Mesenchymal stem cell (in vitro differentiated cells and primary cell): Measurements from ENCODE around the gene FREM1.

ENCODE experiments used
- DNase-seq: peaks from one replicate; pipeline ENCODE4 v3.0.0-alpha.2; 2013
- H2AFZ ChIP-seq: one replicate; pipeline ENCODE4 v1.6.1; 2013; ENCODE audit warnings: low read depth, mild to moderate bottlenecking, control low read depth, inconsistent platforms, low read length, moderate library complexity
- H2AK5ac ChIP-seq: 2 replicates; pipeline ENCODE4 v1.6.1; 2013; ENCODE audit warnings: low read length, moderate library complexity, mild to moderate bottlenecking, inconsistent platforms; ENCODE audit not compliant: severe bottlenecking
- H2BK120ac ChIP-seq: one replicate; pipeline ENCODE4 v1.6.1; 2013; ENCODE audit warnings: low read depth, mild to moderate bottlenecking, inconsistent platforms, low read length, moderate library complexity
- H2BK12ac ChIP-seq, 2 experiments: one replicate each; pipeline ENCODE4 v1.6.1; 2013; ENCODE audit warnings: inconsistent platforms in 2 of 2, low read length in 2 of 2, mild to moderate bottlenecking in 2 of 2, moderate library complexity in 2 of 2, control low read depth in 1 of 2
- H2BK15ac ChIP-seq: one replicate; pipeline ENCODE4 v1.6.1; 2013; ENCODE audit warnings: mild to moderate bottlenecking, low read depth, inconsistent platforms; ENCODE audit not compliant: poor library complexity, severe bottlenecking
- H2BK5ac ChIP-seq: 2 replicates; pipeline ENCODE4 v1.6.1; 2013; ENCODE audit warnings: low read depth, mild to moderate bottlenecking, low read length, control low read depth, inconsistent platforms; ENCODE audit not compliant: poor library complexity, severe bottlenecking
- H3K14ac ChIP-seq, 2 experiments: one replicate each; pipeline ENCODE4 v1.6.1; 2013; ENCODE audit warnings: inconsistent platforms in 2 of 2, low read length in 2 of 2, control low read depth in 1 of 2, mild to moderate bottlenecking in 1 of 2, moderate library complexity in 1 of 2
- H3K18ac ChIP-seq, 2 experiments: one replicate each; pipeline ENCODE4 v1.6.1; 2013; ENCODE audit warnings: inconsistent platforms in 2 of 2, low read length in 2 of 2, control low read depth in 1 of 2, low read depth in 1 of 2, mild to moderate bottlenecking in 1 of 2
- H3K23ac ChIP-seq, 2 experiments: one replicate each; pipeline ENCODE4 v1.6.1; 2013; ENCODE audit warnings: inconsistent platforms in 2 of 2, low read length in 2 of 2, mild to moderate bottlenecking in 2 of 2, moderate library complexity in 2 of 2, control low read depth in 1 of 2
- H3K27ac ChIP-seq: 2 replicates; pipeline ENCODE4 v1.5.1; 2013; ENCODE audit warnings: mild to moderate bottlenecking, moderate library complexity, low read length, control low read depth, inconsistent platforms; ENCODE audit not compliant: poor library complexity, severe bottlenecking
- H3K27me3 ChIP-seq, 2 experiments: 2 replicates each; pipeline versions ENCODE4 v1.6.1 to v1.7.0; 2013; ENCODE audit warnings: low read length in 2 of 2, mild to moderate bottlenecking in 2 of 2, moderate library complexity in 2 of 2, control low read depth in 1 of 2, inconsistent platforms in 1 of 2; ENCODE audit not compliant: control insufficient read depth in 1 of 2, insufficient read depth in 1 of 2
- H3K36me3 ChIP-seq, 2 experiments: 2 replicates each; pipeline versions ENCODE4 v1.6.1 to v1.7.0; 2013; ENCODE audit warnings: low read length in 2 of 2, control low read depth in 1 of 2, inconsistent platforms in 1 of 2, low read depth in 1 of 2, mild to moderate bottlenecking in 1 of 2; ENCODE audit not compliant: insufficient read depth in 2 of 2, control insufficient read depth in 1 of 2
- H3K4ac ChIP-seq, 2 experiments: one replicate each; pipeline ENCODE4 v1.6.1; 2013; ENCODE audit warnings: inconsistent platforms in 2 of 2, low read length in 2 of 2, mild to moderate bottlenecking in 2 of 2, moderate library complexity in 2 of 2, control low read depth in 1 of 2, low read depth in 1 of 2
- H3K4me1 ChIP-seq: 2 replicates; pipeline ENCODE4 v1.6.1; 2013; ENCODE audit warnings: low read depth, low read length, control low read depth; ENCODE audit not compliant: control insufficient read depth, insufficient read depth
- H3K4me2 ChIP-seq: 2 replicates; pipeline ENCODE4 v1.6.1; 2013; ENCODE audit warnings: low read length, mild to moderate bottlenecking, inconsistent platforms; ENCODE audit not compliant: poor library complexity, severe bottlenecking
- H3K4me3 ChIP-seq, 2 experiments: 2 replicates each; pipeline versions ENCODE4 v1.5.1 to v1.7.0; 2013; ENCODE audit warnings: low read length in 2 of 2, mild to moderate bottlenecking in 2 of 2, control low read depth in 1 of 2, low read depth in 1 of 2; ENCODE audit not compliant: insufficient read depth in 1 of 2
- H3K79me1 ChIP-seq: replicated peaks from 2 replicates; pipeline ENCODE4 v1.6.1; 2013; ENCODE audit warnings: mild to moderate bottlenecking, control low read depth, low read length, inconsistent platforms; ENCODE audit not compliant: poor library complexity, severe bottlenecking
- H3K9ac ChIP-seq: 2 replicates; pipeline ENCODE4 v1.7.0; 2013; ENCODE audit warnings: mild to moderate bottlenecking, low read length, moderate library complexity
- H3K9me3 ChIP-seq: 2 replicates; pipeline ENCODE4 v1.7.0; 2013; ENCODE audit warnings: mild to moderate bottlenecking, low read length; ENCODE audit not compliant: control insufficient read depth
- H4K8ac ChIP-seq: one replicate; pipeline ENCODE4 v1.6.1; 2013; ENCODE audit warnings: inconsistent platforms, mild to moderate bottlenecking, low read length, moderate library complexity
- H4K91ac ChIP-seq: one replicate; pipeline ENCODE4 v1.6.1; 2013; ENCODE audit warnings: mild to moderate bottlenecking, low read length, inconsistent platforms
- WGBS: methylation state at CpG from one replicate; pipeline ENCODE4 v1.1.7; 2013; ENCODE audit warnings: mixed read lengths; 5-methylcytosine and 5-hydroxymethylcytosine counted together

The FREM1 gene

GRCh38 chr9:14750821-14751220, 159.4 kb downstream of the FREM1 start:
- Histone ChIP-seq H3K4ac (no peak overlapping the region), H3K18ac (no peak overlapping the region), H3K4me2 (no peak overlapping the region), H2BK5ac (no peak overlapping the region), H2AFZ (no peak overlapping the region), H3K27ac (no peak overlapping the region), H4K8ac (no peak overlapping the region), H3K14ac (no peak overlapping the region), H2AK5ac (no peak overlapping the region), H3K9ac (no peak overlapping the region), H3K79me1 (no peaks in the 10 kb centered on the region), H3K9me3 (no peaks in the 10 kb centered on the region), H3K27me3 (peaks cover 0 to 4% of the 10 kb centered on the region in 2 experiments), H2BK120ac (no peak overlapping the region), H3K36me3 (no peaks in the 10 kb centered on the region), H3K4me3 (no peak overlapping the region), H4K91ac (no peak overlapping the region), H2BK12ac (no peak overlapping the region), H3K4me1 (no peaks in the 10 kb centered on the region), H3K23ac (no peak overlapping the region), H2BK15ac (no peak overlapping the region)
- no peak for DNase-seq

- no peak overlapping the region for H3K9ac ChIP-seq
- no peak for DNase-seq
- H4K8ac ChIP-seq: no peak overlapping the region
- no peak overlapping the region for H4K91ac ChIP-seq
- H3K14ac ChIP-seq: no peak overlapping the region
- no peaks in the 10 kb centered on the region for H3K36me3 ChIP-seq
- no peak overlapping the region for H3K4ac ChIP-seq
- no peaks in the 10 kb centered on the region for H3K79me1 ChIP-seq
- no peak overlapping the region for H3K18ac ChIP-seq
- H2BK5ac ChIP-seq: no peak overlapping the region
- H2BK12ac ChIP-seq: no peak overlapping the region
- no peak overlapping the region for H3K4me3 ChIP-seq
- 80% methylated on average over 9 of the region's 9 CpGs for WGBS
- no peak overlapping the region for H2AK5ac ChIP-seq
- H3K4me2 ChIP-seq: no peak overlapping the region
- H3K23ac ChIP-seq: no peak overlapping the region
- no peaks in the 10 kb centered on the region for H3K9me3 ChIP-seq
- H3K27me3 ChIP-seq: peaks cover 0 to 4% of the 10 kb centered on the region in 2 experiments
- no peak overlapping the region for H2BK15ac ChIP-seq
- H3K27ac ChIP-seq: no peak overlapping the region
- no peak overlapping the region for H2AFZ ChIP-seq
- no peak overlapping the region for H2BK120ac ChIP-seq
- no peaks in the 10 kb centered on the region for H3K4me1 ChIP-seq
These were observed 160.5 kb downstream of the FREM1 start for GRCh38 chr9:14749741-14750211.

- Histone ChIP-seq H3K18ac (no peak overlapping the region), H3K79me1 (no peaks in the 10 kb centered on the region), H3K27ac (no peak overlapping the region), H2AK5ac (no peak overlapping the region), H4K91ac (no peak overlapping the region), H2BK12ac (no peak overlapping the region), H3K9me3 (no peaks in the 10 kb centered on the region), H3K9ac (no peak overlapping the region), H3K4me3 (no peak overlapping the region), H2BK120ac (no peak overlapping the region), H3K23ac (no peak overlapping the region), H3K14ac (no peak overlapping the region), H2BK5ac (no peak overlapping the region), H3K4ac (no peak overlapping the region), H3K36me3 (no peaks in the 10 kb centered on the region), H4K8ac (no peak overlapping the region), H3K4me2 (no peak overlapping the region), H3K27me3 (peaks cover 0 to 4% of the 10 kb centered on the region in 2 experiments), H2AFZ (no peak overlapping the region), H3K4me1 (no peaks in the 10 kb centered on the region), H2BK15ac (no peak overlapping the region)
- no peak for DNase-seq
- WGBS: 86% methylated on average over 2 of the region's 3 CpGs
These were observed 161.9 kb downstream of the FREM1 start for GRCh38 chr9:14748373-14748772.

- Histone ChIP-seq H2BK15ac (no peak overlapping the region), H3K27me3 (peaks cover 0 to 4% of the 10 kb centered on the region in 2 experiments), H4K91ac (no peak overlapping the region), H2BK12ac (no peak overlapping the region), H3K36me3 (no peaks in the 10 kb centered on the region), H3K4me2 (no peak overlapping the region), H4K8ac (no peak overlapping the region), H3K23ac (no peak overlapping the region), H3K4ac (no peak overlapping the region), H2BK120ac (no peak overlapping the region), H3K9ac (no peak overlapping the region), H3K79me1 (no peaks in the 10 kb centered on the region), H2BK5ac (no peak overlapping the region), H2AK5ac (no peak overlapping the region), H3K4me3 (no peak overlapping the region), H3K9me3 (no peaks in the 10 kb centered on the region), H2AFZ (no peak overlapping the region), H3K4me1 (no peaks in the 10 kb centered on the region), H3K27ac (no peak overlapping the region), H3K18ac (no peak overlapping the region), H3K14ac (no peak overlapping the region)
- DNase-seq: no peak
These were observed 163.1 kb downstream of the FREM1 start for GRCh38 chr9:14747111-14747510.
